Type B pancreatic cell (in vitro differentiated cells): ENCODE results near the gene XRCC4. TPM values are rescaled to one million over a fixed set of nuclear protein-coding genes. Genes with fewer than 3 reads are reported as not detected.

Experiments
- DNase-seq: peaks from one replicate; pipeline ENCODE4 v3.0.0; 2021; ENCODE audit warnings: mixed read lengths; ENCODE audit not compliant: unreplicated experiment; ENCODE audit errors: extremely low spot score
- H3K27ac Mint-ChIP-seq: 2 replicates; pipeline ENCODE4 v1.8.0; 2021; ENCODE audit warnings: mild to moderate bottlenecking, mixed read lengths
- H3K27me3 Mint-ChIP-seq: 2 replicates; pipeline ENCODE4 v1.8.0; 2021; ENCODE audit warnings: mixed read lengths
- H3K36me3 Mint-ChIP-seq: 2 replicates; pipeline ENCODE4 v1.8.0; 2021; ENCODE audit warnings: mixed read lengths
- H3K4me1 Mint-ChIP-seq: one replicate; pipeline ENCODE4 v1.8.0; 2021; ENCODE audit warnings: mixed read lengths; ENCODE audit not compliant: unreplicated experiment
- H3K4me3 Mint-ChIP-seq: 2 replicates; pipeline ENCODE4 v1.8.0; 2021; ENCODE audit warnings: mild to moderate bottlenecking, mixed read lengths
- H3K9me3 Mint-ChIP-seq: 2 replicates; pipeline ENCODE4 v1.8.0; 2021; ENCODE audit warnings: mixed read lengths
- total RNA-seq: library from RNA; stranded (reverse); gene quantifications from 2 replicates; pipeline ENCODE4 v1.2.1, GENCODE V29; 2021; ENCODE audit warnings: low replicate concordance
- TF ChIP-seq, protein P1 (sequence below): fragments of 200-600 bp; sonication (generic); conservative IDR thresholded peaks from 2 replicates; pipeline ENCODE4 v1.5.0; 2021; ENCODE audit warnings: antibody characterized with exemption, mild to moderate bottlenecking

The XRCC4 gene
- total RNA-seq, 1 donor from 2014 or later = 7.4 TPM

DNA sequence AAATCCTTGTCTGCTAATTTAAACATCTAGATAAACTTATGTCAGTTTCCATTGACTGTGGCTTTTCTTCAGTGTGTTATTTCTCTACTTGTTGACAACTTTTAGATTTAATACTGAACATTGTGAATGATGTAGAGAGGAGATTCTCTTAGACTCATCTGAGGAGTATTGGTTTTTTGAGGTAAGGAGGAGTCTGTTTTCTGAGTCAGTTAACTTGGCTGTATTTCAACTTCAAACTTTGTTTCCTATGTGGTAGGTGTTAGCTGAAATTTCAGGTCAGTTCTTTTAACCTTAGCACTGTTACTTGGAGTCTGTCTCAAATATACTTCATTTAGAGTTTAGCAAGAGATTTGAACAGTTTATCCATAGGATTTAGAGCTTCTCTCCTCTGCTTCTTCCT, 67.9 kb downstream of the XRCC4 start:
- Mint-ChIP-seq H3K27ac (no peak overlapping the region), H3K4me1 (peaks cover 12% of the 10 kb centered on the region), H3K9me3 (no peaks in the 10 kb centered on the region), H3K4me3 (no peak overlapping the region), H3K27me3 (no peaks in the 10 kb centered on the region), H3K36me3 (no peaks in the 10 kb centered on the region)
- TF ChIP-seq, protein P1, sequence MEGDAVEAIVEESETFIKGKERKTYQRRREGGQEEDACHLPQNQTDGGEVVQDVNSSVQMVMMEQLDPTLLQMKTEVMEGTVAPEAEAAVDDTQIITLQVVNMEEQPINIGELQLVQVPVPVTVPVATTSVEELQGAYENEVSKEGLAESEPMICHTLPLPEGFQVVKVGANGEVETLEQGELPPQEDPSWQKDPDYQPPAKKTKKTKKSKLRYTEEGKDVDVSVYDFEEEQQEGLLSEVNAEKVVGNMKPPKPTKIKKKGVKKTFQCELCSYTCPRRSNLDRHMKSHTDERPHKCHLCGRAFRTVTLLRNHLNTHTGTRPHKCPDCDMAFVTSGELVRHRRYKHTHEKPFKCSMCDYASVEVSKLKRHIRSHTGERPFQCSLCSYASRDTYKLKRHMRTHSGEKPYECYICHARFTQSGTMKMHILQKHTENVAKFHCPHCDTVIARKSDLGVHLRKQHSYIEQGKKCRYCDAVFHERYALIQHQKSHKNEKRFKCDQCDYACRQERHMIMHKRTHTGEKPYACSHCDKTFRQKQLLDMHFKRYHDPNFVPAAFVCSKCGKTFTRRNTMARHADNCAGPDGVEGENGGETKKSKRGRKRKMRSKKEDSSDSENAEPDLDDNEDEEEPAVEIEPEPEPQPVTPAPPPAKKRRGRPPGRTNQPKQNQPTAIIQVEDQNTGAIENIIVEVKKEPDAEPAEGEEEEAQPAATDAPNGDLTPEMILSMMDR = no peak
- no peak for DNase-seq

- H3K9me3 Mint-ChIP-seq = no peaks in the 10 kb centered on the region
- no peak for DNase-seq
- TF ChIP-seq, protein P1 = no peak
- H3K4me1 Mint-ChIP-seq = peaks cover 12% of the 10 kb centered on the region
- no peak overlapping the region for H3K4me3 Mint-ChIP-seq
- H3K27me3 Mint-ChIP-seq = no peaks in the 10 kb centered on the region
- no peaks in the 10 kb centered on the region for H3K36me3 Mint-ChIP-seq
- H3K27ac Mint-ChIP-seq = no peak overlapping the region
These were observed 68.6 kb downstream of the XRCC4 start for GRCh38 chr5:83145882-83146331.

- H3K9me3 Mint-ChIP-seq = no peaks in the 10 kb centered on the region
- peaks cover 12% of the 10 kb centered on the region for H3K4me1 Mint-ChIP-seq
- TF ChIP-seq, protein P1 = no peak
- no peaks in the 10 kb centered on the region for H3K27me3 Mint-ChIP-seq
- no peak overlapping the region for H3K27ac Mint-ChIP-seq
- DNase-seq = no peak
- no peak overlapping the region for H3K4me3 Mint-ChIP-seq
- H3K36me3 Mint-ChIP-seq = no peaks in the 10 kb centered on the region
These were observed 69.1 kb downstream of the XRCC4 start for GRCh38 chr5:83146441-83146840.

DNA sequence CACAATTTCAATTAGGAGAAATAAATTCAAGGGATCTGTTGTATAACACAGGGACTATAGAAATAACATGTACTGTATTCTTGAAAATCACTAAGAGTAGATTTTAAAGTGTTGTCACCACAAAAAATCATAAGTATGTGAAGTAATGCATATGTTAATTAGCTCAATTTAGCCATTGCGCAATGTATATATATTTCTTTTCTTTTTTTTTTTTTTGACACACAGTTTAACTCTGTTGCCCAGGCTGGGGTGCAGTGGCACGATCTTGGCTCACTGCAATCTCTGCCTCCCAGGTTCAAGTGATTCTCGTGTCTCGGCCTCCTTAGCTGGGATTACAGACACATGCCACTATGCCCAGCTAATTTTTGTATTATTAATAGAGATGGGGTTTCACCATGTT, 70.2 kb downstream of the XRCC4 start:
- Mint-ChIP-seq H3K4me1 (peaks cover 12% of the 10 kb centered on the region), H3K36me3 (no peaks in the 10 kb centered on the region), H3K27me3 (no peaks in the 10 kb centered on the region), H3K4me3 (no peak overlapping the region), H3K9me3 (no peaks in the 10 kb centered on the region), H3K27ac (no peak overlapping the region)
- TF ChIP-seq, protein P1 = no peak
- no peak for DNase-seq

GRCh38 chr5:83148370-83148769, 71.0 kb downstream of the XRCC4 start:
- H3K27ac Mint-ChIP-seq = no peak overlapping the region
- H3K36me3 Mint-ChIP-seq = no peaks in the 10 kb centered on the region
- TF ChIP-seq, protein P1 = no peak
- H3K27me3 Mint-ChIP-seq = no peaks in the 10 kb centered on the region
- no peaks in the 10 kb centered on the region for H3K9me3 Mint-ChIP-seq
- peaks cover 16% of the 10 kb centered on the region for H3K4me1 Mint-ChIP-seq
- no peak overlapping the region for H3K4me3 Mint-ChIP-seq
- DNase-seq = no peak

DNA sequence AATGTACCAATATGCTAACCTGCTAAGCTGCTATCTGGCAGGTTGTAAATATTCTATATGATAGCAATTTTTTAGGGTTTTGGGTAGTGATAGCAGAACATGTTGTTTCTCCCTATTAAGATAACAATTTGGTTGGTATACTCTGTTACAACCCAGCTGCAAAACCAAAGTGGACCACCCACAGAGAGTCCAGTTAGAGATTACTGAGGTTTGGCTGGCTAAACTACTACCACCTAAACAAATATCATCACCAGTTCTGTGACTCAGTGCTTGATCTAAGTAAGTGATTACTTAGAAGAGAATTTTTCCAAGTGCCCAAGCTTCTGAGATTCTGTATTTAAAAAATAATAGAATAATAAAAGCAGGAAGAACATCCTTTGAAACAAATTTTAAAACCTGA, 72.3 kb downstream of the XRCC4 start:
- DNase-seq = no peak
- H3K4me1 Mint-ChIP-seq = peaks cover 16% of the 10 kb centered on the region
- no peaks in the 10 kb centered on the region for H3K9me3 Mint-ChIP-seq
- H3K4me3 Mint-ChIP-seq = no peak overlapping the region
- H3K36me3 Mint-ChIP-seq = no peaks in the 10 kb centered on the region
- TF ChIP-seq, protein P1 = no peak
- H3K27ac Mint-ChIP-seq = no peak overlapping the region
- no peaks in the 10 kb centered on the region for H3K27me3 Mint-ChIP-seq
